HFF-Myc (cell line): Measurements from ENCODE around the gene C17orf78.
"Not testable (repeated sequence)": the region's sequence is repeated elsewhere in the genome, so short reads cannot be mapped to it uniquely, and the experiment has no call there.

ENCODE experiments used
- DNase-seq: peaks from one replicate; pipeline ENCODE4 v3.0.0-alpha.2; 2011; ENCODE audit warnings: low read depth; ENCODE audit errors: extremely low read depth
- H3K4me3 ChIP-seq: replicated peaks from 2 replicates; pipeline ENCODE4 v1.5.1; 2011; ENCODE audit warnings: low read depth, mild to moderate bottlenecking, control low read depth, low read length
- TF ChIP-seq, protein P1 (sequence below): IDR thresholded peaks from 2 replicates; pipeline ENCODE4 v1.5.1; 2012; ENCODE audit warnings: mild to moderate bottlenecking, low read depth, low read length, control low read depth; ENCODE audit errors: missing control alignments

Gene C17orf78

DNA sequence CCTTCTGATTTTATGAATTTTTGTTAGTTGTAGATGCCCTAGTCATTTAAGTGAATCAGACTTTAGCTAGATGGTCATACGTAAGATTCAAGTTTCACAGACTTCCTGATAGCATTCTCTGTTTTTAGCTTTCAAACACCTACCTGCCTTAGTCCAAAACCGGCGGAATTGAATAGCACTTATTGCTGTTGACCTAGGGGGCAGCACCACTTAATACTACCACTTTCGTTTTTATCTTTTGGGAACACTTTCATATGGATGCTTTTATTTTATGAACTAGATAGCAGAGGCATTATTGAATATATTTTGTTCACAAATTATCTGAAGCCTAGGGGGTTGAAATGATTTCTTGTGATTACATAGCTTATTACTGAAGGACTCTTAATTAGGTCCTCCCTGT is 62.4 kb downstream of the C17orf78 start:
- no peak overlapping the region for H3K4me3 ChIP-seq
- TF ChIP-seq, protein P1, sequence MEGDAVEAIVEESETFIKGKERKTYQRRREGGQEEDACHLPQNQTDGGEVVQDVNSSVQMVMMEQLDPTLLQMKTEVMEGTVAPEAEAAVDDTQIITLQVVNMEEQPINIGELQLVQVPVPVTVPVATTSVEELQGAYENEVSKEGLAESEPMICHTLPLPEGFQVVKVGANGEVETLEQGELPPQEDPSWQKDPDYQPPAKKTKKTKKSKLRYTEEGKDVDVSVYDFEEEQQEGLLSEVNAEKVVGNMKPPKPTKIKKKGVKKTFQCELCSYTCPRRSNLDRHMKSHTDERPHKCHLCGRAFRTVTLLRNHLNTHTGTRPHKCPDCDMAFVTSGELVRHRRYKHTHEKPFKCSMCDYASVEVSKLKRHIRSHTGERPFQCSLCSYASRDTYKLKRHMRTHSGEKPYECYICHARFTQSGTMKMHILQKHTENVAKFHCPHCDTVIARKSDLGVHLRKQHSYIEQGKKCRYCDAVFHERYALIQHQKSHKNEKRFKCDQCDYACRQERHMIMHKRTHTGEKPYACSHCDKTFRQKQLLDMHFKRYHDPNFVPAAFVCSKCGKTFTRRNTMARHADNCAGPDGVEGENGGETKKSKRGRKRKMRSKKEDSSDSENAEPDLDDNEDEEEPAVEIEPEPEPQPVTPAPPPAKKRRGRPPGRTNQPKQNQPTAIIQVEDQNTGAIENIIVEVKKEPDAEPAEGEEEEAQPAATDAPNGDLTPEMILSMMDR: peak; percentile 30
- DNase-seq: no peak

DNA sequence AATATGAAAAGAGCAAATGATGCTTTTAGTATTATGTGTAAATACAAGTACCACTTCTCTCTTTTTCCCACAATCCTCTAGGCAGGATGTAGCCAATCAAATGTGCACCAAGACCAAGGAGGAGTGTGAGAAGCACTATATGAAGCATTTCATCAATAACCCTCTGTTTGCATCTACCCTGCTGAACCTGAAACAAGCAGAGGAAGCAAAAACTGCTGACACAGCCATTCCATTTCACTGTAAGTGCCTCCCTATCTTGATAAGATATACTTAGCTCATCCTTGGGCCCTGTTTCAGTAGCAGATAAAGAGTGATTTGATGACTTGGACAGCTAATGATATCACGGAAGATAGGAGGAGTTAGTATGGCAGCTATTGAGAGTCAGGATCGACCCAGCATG is 64.6 kb downstream of the C17orf78 start:
- TF ChIP-seq, protein P1: no peak
- no peak overlapping the region for H3K4me3 ChIP-seq
- no peak for DNase-seq

DNA sequence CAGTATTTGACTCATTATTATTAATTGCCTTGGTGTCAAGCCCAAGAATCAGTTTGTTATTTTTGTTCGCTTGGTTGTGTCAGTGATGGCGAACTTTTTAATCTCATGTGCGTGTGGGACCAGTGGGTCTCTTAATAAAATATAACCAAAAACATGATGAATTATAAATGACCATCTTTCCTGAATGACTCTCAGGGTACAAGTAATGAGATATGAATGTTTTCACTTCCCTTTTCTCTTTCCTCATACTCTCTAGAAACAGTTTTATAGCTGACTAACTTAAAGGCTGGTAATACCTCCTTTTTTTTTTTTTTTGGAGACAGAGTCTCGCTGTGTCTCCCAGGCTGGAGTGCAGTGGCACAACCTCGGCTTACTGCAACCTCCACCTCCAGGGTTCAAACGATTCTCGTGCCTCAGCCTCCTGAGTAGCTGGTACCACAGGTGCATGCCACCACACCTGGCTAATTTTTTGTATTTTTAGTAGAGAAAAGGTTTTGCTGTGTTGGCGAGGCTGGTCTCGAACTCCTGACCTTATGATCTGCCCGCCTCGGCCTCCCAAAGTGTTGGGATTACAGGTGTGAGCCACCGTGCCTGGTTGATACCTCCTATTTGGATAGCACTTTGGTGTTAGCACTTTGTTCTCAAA is 65.7 kb downstream of the C17orf78 start:
- not testable (repeated sequence) for DNase-seq, H3K4me3 ChIP-seq
